ENCODE measurements around the gene LOXL4. TPM values are rescaled to one million over a fixed set of nuclear protein-coding genes. Genes with fewer than 3 reads are reported as not detected.

LOXL4 gene
- total RNA-seq, 1 donor from 2014 or later = 5.4 TPM

- TF ChIP-seq CTCF (conservative IDR thresholded peaks at IDR 0.05; ENCODE audit: low read depth, low read length) = no peak
- no peak for DNase-seq (ENCODE audit: low read depth)
- no peak overlapping the region for H3K4me3 ChIP-seq (ENCODE audit: low read depth, low read length)
Observed at GRCh38 chr10:98312349-98312748, 44.4 kb upstream of the LOXL4 start.

GRCh38 chr10:98310701-98311100 is 42.7 kb upstream of the LOXL4 start:
- no peak for TF ChIP-seq CTCF (conservative IDR thresholded peaks at IDR 0.05; ENCODE audit: low read depth, low read length)
- no peak overlapping the region for H3K4me3 ChIP-seq (ENCODE audit: low read depth, low read length)
- no peak for DNase-seq (ENCODE audit: low read depth)

GRCh38 chr10:98309366-98310355 is 41.7 kb upstream of the LOXL4 start:
- TF ChIP-seq CTCF (conservative IDR thresholded peaks at IDR 0.05; ENCODE audit: low read depth, low read length) = peak; percentile 66
- no peak for DNase-seq (ENCODE audit: low read depth)
- H3K4me3 ChIP-seq (ENCODE audit: low read depth, low read length) = peak overlapping the region; percentile 22

GRCh38 chr10:98308669-98309365 is 40.8 kb upstream of the LOXL4 start:
- no peak overlapping the region for H3K4me3 ChIP-seq (ENCODE audit: low read depth, low read length)
- TF ChIP-seq CTCF (conservative IDR thresholded peaks at IDR 0.05; ENCODE audit: low read depth, low read length) = no peak

GRCh38 chr10:98307916-98308541 is 40.0 kb upstream of the LOXL4 start:
- H3K4me3 ChIP-seq (ENCODE audit: low read depth, low read length) = no peak overlapping the region
- DNase-seq (ENCODE audit: low read depth) = no peak
- TF ChIP-seq CTCF (conservative IDR thresholded peaks at IDR 0.05; ENCODE audit: low read depth, low read length) = no peak

More at GRCh38 chr10:98308669-98309365, 40.8 kb upstream of the LOXL4 start:
- DNase-seq (ENCODE audit: low read depth) = no peak

- no peak overlapping the region for H3K4me3 ChIP-seq (ENCODE audit: low read depth, low read length)
- no peak for DNase-seq (ENCODE audit: low read depth)
- no peak for TF ChIP-seq CTCF (conservative IDR thresholded peaks at IDR 0.05; ENCODE audit: low read depth, low read length)
Observed at GRCh38 chr10:98306501-98306900, 38.5 kb upstream of the LOXL4 start.

All from epithelial cell of proximal tubule (primary cell).